Endothelial cell of umbilical vein (primary cell): ENCODE data around the gene COL26A1. TPM values are rescaled to one million over a fixed set of nuclear protein-coding genes. Genes with fewer than 3 reads are reported as not detected.

ENCODE experiments used
- BruUV-seq: library from RNA; stranded (reverse); fragments of 400-500 nt; replicated peaks from 2 replicates; lab custom pipeline; 2021; lab: Mats Ljungman, UMichigan
- CTCF ChIA-PET: fragments of 300-600, 350-600 bp; sonication (Branson Sonifier 250); formaldehyde crosslinking; loops from one replicate; lab custom pipeline; 2021; ENCODE audit warnings: antibody characterized with exemption, inconsistent platforms; lab: Charles Lee
- POLR2A ChIA-PET: fragments of 300-600, 350-600 bp; sonication (Branson Sonifier 250); formaldehyde crosslinking; loops from one replicate; lab custom pipeline; 2021; ENCODE audit warnings: antibody characterized with exemption, inconsistent platforms; lab: Charles Lee
- DNase-seq: peaks from one replicate; pipeline ENCODE4 v3.0.0-alpha.2; 2011; ENCODE audit warnings: low read depth, low spot score
- FAIRE-seq: peaks from 2 replicates; lab custom pipeline; 2011; peaks lifted over from hg19 to GRCh38; lab: Jason Lieb, UNC
- H2AFZ ChIP-seq: 2 replicates; pipeline ENCODE4 v1.6.0; 2012; ENCODE audit warnings: low read depth, low read length, control low read depth, inconsistent platforms
- H3K27ac ChIP-seq: 2 replicates; pipeline ENCODE4 v1.5.1; 2011; ENCODE audit warnings: low read depth, mild to moderate bottlenecking, control low read depth, low read length, moderate library complexity; ENCODE audit not compliant: insufficient read depth
- H3K27me3 ChIP-seq, 2 experiments: 2 replicates each; pipeline versions ENCODE4 v1.6.0 to v1.6.1; 2011; ENCODE audit warnings: low read length in 2 of 2, mixed read lengths in 1 of 2; ENCODE audit not compliant: control insufficient read depth in 2 of 2, insufficient read depth in 2 of 2
- H3K36me3 ChIP-seq, 2 experiments: 2 replicates in 1 of 2; 3 replicates in 1 of 2; pipeline ENCODE4 v1.5.1; 2011; ENCODE audit warnings: low read length in 2 of 2, mild to moderate bottlenecking in 1 of 2, moderate library complexity in 1 of 2; ENCODE audit not compliant: control insufficient read depth in 2 of 2, insufficient read depth in 2 of 2; ENCODE audit errors: extremely low read depth in 1 of 2
- H3K4me1 ChIP-seq: 3 replicates; pipeline ENCODE4 v1.5.1; 2011; ENCODE audit warnings: mild to moderate bottlenecking, low read length; ENCODE audit not compliant: control insufficient read depth, insufficient read depth; ENCODE audit errors: extremely low read depth
- H3K4me2 ChIP-seq: 2 replicates; pipeline ENCODE4 v1.6.1; 2011; ENCODE audit warnings: low read length, control low read depth, mixed read lengths; ENCODE audit not compliant: insufficient read depth
- H3K4me3 ChIP-seq, 3 experiments: fragments of 200-600 bp in 1 of 3; sonication (generic), shearing (Covaris generic) in 1 of 3; replicated peaks in 1 of 3; 2 replicates each; pipeline ENCODE4 v1.5.1; 2011 to 2016; ENCODE audit warnings: control low read depth in 3 of 3, low read length in 3 of 3, mild to moderate bottlenecking in 2 of 3, inconsistent platforms in 1 of 3, low read depth in 1 of 3, moderate library complexity in 1 of 3; ENCODE audit not compliant: insufficient read depth in 1 of 3
- H3K79me2 ChIP-seq: 2 replicates; pipeline ENCODE4 v1.6.0; 2012; ENCODE audit warnings: low read length, inconsistent platforms; ENCODE audit not compliant: control insufficient read depth, insufficient read depth
- H3K9ac ChIP-seq: replicated peaks from 2 replicates; pipeline ENCODE3; 2011; ENCODE audit warnings: low read length, control low read depth; ENCODE audit not compliant: insufficient read depth; ENCODE audit errors: extremely low read depth
- H3K9me1 ChIP-seq: replicated peaks from 3 replicates; pipeline ENCODE4 v1.6.0; 2011; ENCODE audit warnings: mild to moderate bottlenecking, low read length; ENCODE audit not compliant: control insufficient read depth, insufficient read depth; ENCODE audit errors: extremely low read depth
- H3K9me3 ChIP-seq: replicated peaks from 2 replicates; pipeline ENCODE4 v1.5.1; 2012; ENCODE audit warnings: low read length, inconsistent platforms; ENCODE audit not compliant: control insufficient read depth, insufficient read depth
- H4K20me1 ChIP-seq: replicated peaks from 2 replicates; pipeline ENCODE3; 2011; ENCODE audit warnings: mild to moderate bottlenecking, low read length; ENCODE audit not compliant: control insufficient read depth, insufficient read depth; ENCODE audit errors: extremely low read depth
- EZH2 ChIP-seq: IDR thresholded peaks from 2 replicates; pipeline ENCODE4 v1.6.1; 2012; ENCODE audit warnings: borderline replicate concordance, low read depth, mild to moderate bottlenecking, moderate library complexity, low read length, inconsistent platforms; ENCODE audit not compliant: severe bottlenecking
- FOS ChIP-seq: IDR thresholded peaks from 2 replicates; pipeline ENCODE4 v1.6.1; 2011; ENCODE audit warnings: mild to moderate bottlenecking, low read length, moderate library complexity, borderline replicate concordance; ENCODE audit not compliant: insufficient read depth
- GATA2 ChIP-seq: IDR thresholded peaks from 2 replicates; pipeline ENCODE4 v1.7.0; 2011; ENCODE audit warnings: low read depth, mild to moderate bottlenecking, moderate library complexity, mixed read lengths, low read length; ENCODE audit not compliant: insufficient read length, insufficient read depth
- JUN ChIP-seq: IDR thresholded peaks from 2 replicates; pipeline ENCODE4 v1.6.1; 2011; ENCODE audit warnings: borderline replicate concordance, low read depth; ENCODE audit not compliant: insufficient read length, insufficient read depth
- MAX ChIP-seq: IDR thresholded peaks from 2 replicates; pipeline ENCODE4 v1.6.1; 2011; ENCODE audit not compliant: insufficient read depth, insufficient read length
- MYC ChIP-seq: IDR thresholded peaks from one replicate; pipeline ENCODE4 v1.6.1; 2011; ENCODE audit warnings: mild to moderate bottlenecking, low read depth, low read length
- POLR2A ChIP-seq: IDR thresholded peaks from 2 replicates; pipeline ENCODE4 v1.6.1; 2012; ENCODE audit warnings: low read depth, mild to moderate bottlenecking, control low read depth, low read length
- POLR2AphosphoS5 ChIP-seq: IDR thresholded peaks from 2 replicates; pipeline ENCODE4 v1.6.1; 2012; ENCODE audit warnings: low read depth, mild to moderate bottlenecking, control low read depth, low read length, moderate library complexity; ENCODE audit not compliant: insufficient read depth
- dilution Hi-C: fragments of 300-500 bp; cut with MboI; formaldehyde crosslinking; loops from one replicate; pipeline ENCODE4 v1.15.0; 2019; ENCODE audit warnings: low sequenced_read_pairs; ENCODE audit not compliant: extremely low pct_ligation_motif_present
- intact Hi-C: fragments of 100-400 bp; cut with micrococcal nuclease; formaldehyde crosslinking; loops from one replicate; pipeline ENCODE4 v1.10.0; 2022
- polyA plus RNA-seq, 4 experiments: library from polyadenylated mRNA; depleted of rRNA in 3 of 4; stranded (reverse) in 3 of 4; unstranded in 1 of 4; fragments of >200 nt; gene quantifications; 2 replicates each; pipeline versions ENCODE4 v1.2.1 to v1.2.3, GENCODE V29; 2011 to 2012; ENCODE audit warnings: missing spikeins in 1 of 4
- total RNA-seq: library from RNA; stranded (reverse); gene quantifications from 2 replicates; pipeline ENCODE4 v1.2.3, GENCODE V29; 2021
- TF ChIP-seq, protein P1 (sequence below), 2 donors: IDR thresholded peaks; 1 replicate in 1 of 2; 2 replicates in 1 of 2; pipeline ENCODE4 v1.5.1; 2011; ENCODE audit warnings: low read length in 2 of 2, mild to moderate bottlenecking in 2 of 2, moderate library complexity in 2 of 2, control low read depth in 1 of 2, inconsistent platforms in 1 of 2, low read depth in 1 of 2; ENCODE audit not compliant: insufficient read depth in 1 of 2; ENCODE audit errors: extremely low read depth in 1 of 2

Gene COL26A1
- total and polyA plus RNA-seq, 2 donors (not counting 3 experiments of a cell fraction or from before 2014, with no cell fraction given) = not detected

- Histone ChIP-seq H3K9ac (no peak overlapping the region), H3K9me3 (no peaks in the 10 kb centered on the region), H3K4me1 (no peaks in the 10 kb centered on the region), H3K27ac (no peak overlapping the region), H3K36me3 (no peaks in the 10 kb centered on the region), H3K4me2 (no peak overlapping the region), H2AFZ (no peak overlapping the region), H3K4me3 (no peak overlapping the region), H3K9me1 (no peaks in the 10 kb centered on the region), H3K27me3 (no peaks in the 10 kb centered on the region), H3K79me2 (no peaks in the 10 kb centered on the region), H4K20me1 (no peaks in the 10 kb centered on the region)
- intact Hi-C loops (no loop called here), dilution Hi-C loops (no loop called here)
- no TSS peak for BruUV-seq
- TF ChIP-seq MAX = no peak
- no peak for TF ChIP-seq GATA2
- no peak for TF ChIP-seq POLR2A
- TF ChIP-seq, protein P1, sequence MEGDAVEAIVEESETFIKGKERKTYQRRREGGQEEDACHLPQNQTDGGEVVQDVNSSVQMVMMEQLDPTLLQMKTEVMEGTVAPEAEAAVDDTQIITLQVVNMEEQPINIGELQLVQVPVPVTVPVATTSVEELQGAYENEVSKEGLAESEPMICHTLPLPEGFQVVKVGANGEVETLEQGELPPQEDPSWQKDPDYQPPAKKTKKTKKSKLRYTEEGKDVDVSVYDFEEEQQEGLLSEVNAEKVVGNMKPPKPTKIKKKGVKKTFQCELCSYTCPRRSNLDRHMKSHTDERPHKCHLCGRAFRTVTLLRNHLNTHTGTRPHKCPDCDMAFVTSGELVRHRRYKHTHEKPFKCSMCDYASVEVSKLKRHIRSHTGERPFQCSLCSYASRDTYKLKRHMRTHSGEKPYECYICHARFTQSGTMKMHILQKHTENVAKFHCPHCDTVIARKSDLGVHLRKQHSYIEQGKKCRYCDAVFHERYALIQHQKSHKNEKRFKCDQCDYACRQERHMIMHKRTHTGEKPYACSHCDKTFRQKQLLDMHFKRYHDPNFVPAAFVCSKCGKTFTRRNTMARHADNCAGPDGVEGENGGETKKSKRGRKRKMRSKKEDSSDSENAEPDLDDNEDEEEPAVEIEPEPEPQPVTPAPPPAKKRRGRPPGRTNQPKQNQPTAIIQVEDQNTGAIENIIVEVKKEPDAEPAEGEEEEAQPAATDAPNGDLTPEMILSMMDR (IDR thresholded peaks at IDR 0.05; ENCODE audit: extremely low read depth in 1 of 2, insufficient read depth in 1 of 2, low read depth in 1 of 2, low read length in 2 of 2) = no peak
- TF ChIP-seq FOS = no peak
- no peak for TF ChIP-seq EZH2
- TF ChIP-seq POLR2AphosphoS5 = no peak
- TF ChIP-seq JUN = no peak
- TF ChIP-seq MYC = no peak
- POLR2A ChIA-PET = no interaction called here
- DNase-seq = no peak
- CTCF ChIA-PET = no interaction called here
- FAIRE-seq = no peak
Observed at GRCh38 chr7:101605611-101606497, 243.2 kb downstream of the COL26A1 start.
